GM15510 (cell line): ENCODE results near the gene DMKN.

Experiments
- POLR2A ChIP-seq: IDR thresholded peaks from 3 replicates; pipeline ENCODE4 v1.6.1; 2011; ENCODE audit warnings: borderline replicate concordance; ENCODE audit not compliant: insufficient read length; ENCODE audit errors: extremely low read depth

The DMKN gene

GRCh38 chr19:35516310-35516709 lies 2.9 kb upstream of the DMKN start:
- TF ChIP-seq POLR2A: no peak

GRCh38 chr19:35514282-35514809 lies 897 bp upstream of the DMKN start:
- no peak for TF ChIP-seq POLR2A

GRCh38 chr19:35512831-35513627 lies 420 bp downstream of the DMKN start:
- TF ChIP-seq POLR2A: no peak

- no peak for TF ChIP-seq POLR2A
These were observed 2.1 kb downstream of the DMKN start for GRCh38 chr19:35511337-35511736.

GRCh38 chr19:35510626-35510964 lies 2.9 kb downstream of the DMKN start:
- no peak for TF ChIP-seq POLR2A

GRCh38 chr19:35509861-35510625 lies 3.4 kb downstream of the DMKN start:
- no peak for TF ChIP-seq POLR2A

- TF ChIP-seq POLR2A: no peak
These were observed 4.3 kb downstream of the DMKN start for GRCh38 chr19:35509018-35509652.

GRCh38 chr19:35508129-35508528 lies 5.3 kb downstream of the DMKN start:
- TF ChIP-seq POLR2A: no peak

- no peak for TF ChIP-seq POLR2A
These were observed 5.9 kb downstream of the DMKN start for GRCh38 chr19:35507561-35507960.

- TF ChIP-seq POLR2A: no peak
These were observed 7.4 kb downstream of the DMKN start for GRCh38 chr19:35506011-35506410.

- no peak for TF ChIP-seq POLR2A
These were observed 10.7 kb downstream of the DMKN start for GRCh38 chr19:35502751-35503150.

- TF ChIP-seq POLR2A: no peak
These were observed 11.8 kb downstream of the DMKN start for GRCh38 chr19:35501684-35502083.

GRCh38 chr19:35500611-35501010 lies 12.8 kb downstream of the DMKN start:
- TF ChIP-seq POLR2A: no peak

GRCh38 chr19:35498984-35499527 lies 14.4 kb downstream of the DMKN start:
- no peak for TF ChIP-seq POLR2A

- TF ChIP-seq POLR2A: no peak
These were observed 15.2 kb downstream of the DMKN start for GRCh38 chr19:35498220-35498619.
